ENCODE data around the gene TRAK2. TPM values are rescaled to one million over a fixed set of nuclear protein-coding genes. Genes with fewer than 3 reads are reported as not detected.
"Not testable (repeated sequence)": the region's sequence is repeated elsewhere in the genome, so short reads cannot be mapped to it uniquely, and the experiment has no call there.

TRAK2 gene
- total and polyA plus RNA-seq, 7 donors = 17.0 to 76.5 (median 48.9) TPM

GRCh38 chr2:201484805-201485204 is 33.5 kb upstream of the TRAK2 start:
- no peak for TF ChIP-seq POLR2AphosphoS5 (IDR thresholded peaks at IDR 0.05)
- no peak for TF ChIP-seq CTCF (IDR thresholded peaks at IDR 0.05)
- TF ChIP-seq POLR2A (IDR thresholded peaks at IDR 0.05) = no peak
- no peak for TF ChIP-seq EP300 (IDR thresholded peaks at IDR 0.05)
- WGBS, 2 donors = 74 to 75% methylated on average over 4 of the region's 4 CpGs
- H3K4me1 ChIP-seq = no peaks in the 10 kb centered on the region

GRCh38 chr2:201483758-201484157 is 32.5 kb upstream of the TRAK2 start:
- 91 to 95% methylated on average over 4 of the region's 4 CpGs for WGBS, 2 donors
- H3K27me3 ChIP-seq; H3K27ac ChIP-seq; H3K4me1 ChIP-seq; H3K4me3 ChIP-seq; H3K9me3 ChIP-seq; intact Hi-C loops (cut with DNase I); DNase-seq: not testable (repeated sequence)
- peaks cover 0 to 32% (median 4%) of the 10 kb centered on the region in 4 donors for H3K36me3 ChIP-seq

More at GRCh38 chr2:201484805-201485204, 33.5 kb upstream of the TRAK2 start:
- Histone ChIP-seq H3K4me3 (no peak overlapping the region), H3K27ac (no peak overlapping the region), H3K27me3 (no peaks in the 10 kb centered on the region), H3K36me3 (peaks cover 0 to 22% (median 0%) of the 10 kb centered on the region in 4 donors), H3K9me3 (no peaks in the 10 kb centered on the region)
- intact Hi-C loops (cut with DNase I) = no loop called here
- no peak for DNase-seq

DNA sequence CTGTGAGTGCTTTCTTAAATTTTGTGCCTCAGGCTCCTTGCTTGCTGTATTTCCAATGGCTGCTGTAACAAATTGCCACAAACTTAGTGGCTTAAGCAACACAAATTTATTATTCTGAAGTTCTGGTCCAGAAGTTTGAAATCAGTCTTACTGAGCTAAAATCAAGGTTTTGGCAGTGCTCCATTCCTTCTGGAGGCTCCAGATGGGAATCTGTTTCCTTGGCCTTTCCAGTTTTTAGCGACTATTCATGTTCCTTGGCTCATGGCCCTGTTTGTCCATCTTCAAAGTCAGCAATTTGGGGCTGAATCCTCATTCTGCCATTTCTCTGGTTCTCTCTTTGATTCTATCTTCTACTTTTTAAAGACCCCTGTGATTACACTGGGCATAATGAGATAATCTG is 32.1 kb upstream of the TRAK2 start:
- Histone ChIP-seq H3K36me3 (peaks cover 0 to 36% (median 8%) of the 10 kb centered on the region in 4 donors), H3K4me3 (no peak overlapping the region), H3K27ac (no peak overlapping the region), H3K4me1 (no peaks in the 10 kb centered on the region), H3K9me3 (no peaks in the 10 kb centered on the region), H3K27me3 (no peaks in the 10 kb centered on the region)
- no peak for TF ChIP-seq POLR2A (IDR thresholded peaks at IDR 0.05)
- TF ChIP-seq EP300 (IDR thresholded peaks at IDR 0.05) = no peak
- no peak for TF ChIP-seq CTCF (IDR thresholded peaks at IDR 0.05)
- TF ChIP-seq POLR2AphosphoS5 (IDR thresholded peaks at IDR 0.05) = no peak
- no peak for DNase-seq
- 0 to 38% methylated on average over 1 of the region's 1 CpG for WGBS, 2 donors
- intact Hi-C loops (cut with DNase I) = no loop called here

- intact Hi-C loops (cut with DNase I) = no loop called here
- TF ChIP-seq POLR2A (IDR thresholded peaks at IDR 0.05) = no peak
- H3K9me3 ChIP-seq = no peaks in the 10 kb centered on the region
- H3K4me1 ChIP-seq = no peaks in the 10 kb centered on the region
- H3K4me3 ChIP-seq = no peak overlapping the region
- H3K36me3 ChIP-seq = peaks cover 0 to 44% (median 8%) of the 10 kb centered on the region in 4 donors
- no peak for DNase-seq
- H3K27ac ChIP-seq = no peak overlapping the region
- 96 to 99% methylated on average over 4 of the region's 4 CpGs for WGBS, 2 donors
- no peaks in the 10 kb centered on the region for H3K27me3 ChIP-seq
Measured at GRCh38 chr2:201482543-201482942, 31.3 kb upstream of the TRAK2 start.

DNA sequence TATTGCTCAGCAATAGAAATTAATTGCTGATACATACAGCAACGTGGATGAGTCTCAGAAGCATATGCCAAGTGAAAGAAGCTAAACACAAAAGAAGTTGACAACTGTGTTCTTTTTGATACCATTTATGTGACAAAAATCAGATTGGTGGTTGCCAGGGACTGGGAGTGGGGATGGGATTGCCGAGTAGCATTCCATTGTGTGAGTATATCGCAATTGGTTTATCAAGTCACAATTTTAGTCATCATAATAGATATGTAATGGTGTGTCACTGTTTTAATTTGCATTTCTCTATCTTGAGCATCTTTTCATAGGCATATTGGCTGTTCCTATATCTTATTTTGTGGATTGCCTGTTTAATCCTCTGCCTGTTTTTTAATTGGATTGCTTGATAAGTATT is 21.2 kb upstream of the TRAK2 start:
- no peak for TF ChIP-seq POLR2AphosphoS5 (IDR thresholded peaks at IDR 0.05)
- TF ChIP-seq POLR2A (IDR thresholded peaks at IDR 0.05) = no peak
- TF ChIP-seq EP300 (IDR thresholded peaks at IDR 0.05) = no peak
- TF ChIP-seq CTCF (IDR thresholded peaks at IDR 0.05) = no peak
- Histone ChIP-seq H3K4me1 (no peaks in the 10 kb centered on the region), H3K27me3 (no peaks in the 10 kb centered on the region), H3K9me3 (no peaks in the 10 kb centered on the region), H3K27ac (no peak overlapping the region), H3K36me3 (peaks cover 5 to 93% (median 15%) of the 10 kb centered on the region in 4 donors), H3K4me3 (no peak overlapping the region)
- WGBS, 2 donors = 76 to 82% methylated on average over 3 of the region's 3 CpGs
- intact Hi-C loops (cut with DNase I) = no loop called here
- no peak for DNase-seq

GRCh38 chr2:201471732-201472393 is 20.6 kb upstream of the TRAK2 start:
- no peak overlapping the region for H3K4me3 ChIP-seq
- no peak overlapping the region for H3K27ac ChIP-seq
- TF ChIP-seq CTCF (IDR thresholded peaks at IDR 0.05) (no peak), POLR2AphosphoS5 (IDR thresholded peaks at IDR 0.05) (no peak), EP300 (IDR thresholded peaks at IDR 0.05) (no peak), POLR2A (IDR thresholded peaks at IDR 0.05) (no peak)
- H3K27me3 ChIP-seq = no peaks in the 10 kb centered on the region
- no peak for DNase-seq
- peaks cover 0 to 3% (median 0%) of the 10 kb centered on the region in 4 donors for H3K4me1 ChIP-seq
- WGBS, 2 donors = 74 to 81% methylated on average over 3 of the region's 3 CpGs
- intact Hi-C loops (cut with DNase I) = no loop called here
- H3K9me3 ChIP-seq = no peaks in the 10 kb centered on the region
- H3K36me3 ChIP-seq = peaks cover 5 to 95% (median 15%) of the 10 kb centered on the region in 4 donors
